Measurements from ENCODE around the gene MIPEP. TPM values are rescaled to one million over a fixed set of nuclear protein-coding genes. Genes with fewer than 3 reads are reported as not detected.

MIPEP gene
- total RNA-seq, 1 donor from 2014 or later = 15.7 TPM

DNA sequence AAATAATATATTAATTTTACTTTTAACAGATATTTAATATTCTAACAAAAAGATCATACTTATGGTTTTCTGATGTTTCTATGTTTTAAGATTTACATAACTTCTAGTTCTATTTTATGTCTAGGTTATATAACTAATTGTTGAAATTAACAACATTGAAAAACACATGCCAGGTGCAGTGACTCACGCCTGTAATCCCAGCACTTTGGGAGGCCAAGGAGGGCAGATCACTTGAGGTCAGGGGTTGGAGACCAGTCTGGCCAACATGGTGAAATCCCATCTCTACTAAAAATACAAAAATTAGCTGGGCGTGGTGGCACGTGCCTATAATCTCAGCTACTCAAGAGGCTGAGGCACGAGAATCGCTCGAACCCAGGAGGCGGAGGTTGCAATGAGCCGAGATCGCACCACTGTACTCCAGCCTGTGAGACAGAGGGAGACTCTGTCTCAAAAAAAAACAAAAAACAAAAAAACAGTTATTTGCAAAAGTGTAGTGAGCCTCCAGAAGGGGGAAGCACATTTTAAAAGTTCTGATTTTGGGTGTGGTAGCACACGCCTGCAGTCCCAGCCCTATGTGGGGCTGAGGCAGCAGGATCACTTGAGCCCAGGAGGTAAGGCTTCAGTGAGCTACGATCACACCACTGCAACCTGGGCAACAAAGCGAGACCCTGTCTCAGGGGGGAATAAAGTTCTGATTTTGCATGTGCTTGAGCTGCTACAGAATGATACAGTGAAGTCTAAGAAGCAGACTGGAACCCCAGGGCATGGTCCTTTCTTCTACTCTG is 18.7 kb downstream of the MIPEP start:
- Mint-ChIP-seq H3K4me3 (ENCODE audit: low read depth) (no peak overlapping the region), H3K27me3 (no peaks in the 10 kb centered on the region), H3K4me1 (ENCODE audit: low read depth) (peaks cover 5% of the 10 kb centered on the region), H3K9me3 (ENCODE audit: low read depth) (no peaks in the 10 kb centered on the region), H3K36me3 (ENCODE audit: insufficient read depth) (no peaks in the 10 kb centered on the region), H3K27ac (no peak overlapping the region)
- TF ChIP-seq, protein P1, sequence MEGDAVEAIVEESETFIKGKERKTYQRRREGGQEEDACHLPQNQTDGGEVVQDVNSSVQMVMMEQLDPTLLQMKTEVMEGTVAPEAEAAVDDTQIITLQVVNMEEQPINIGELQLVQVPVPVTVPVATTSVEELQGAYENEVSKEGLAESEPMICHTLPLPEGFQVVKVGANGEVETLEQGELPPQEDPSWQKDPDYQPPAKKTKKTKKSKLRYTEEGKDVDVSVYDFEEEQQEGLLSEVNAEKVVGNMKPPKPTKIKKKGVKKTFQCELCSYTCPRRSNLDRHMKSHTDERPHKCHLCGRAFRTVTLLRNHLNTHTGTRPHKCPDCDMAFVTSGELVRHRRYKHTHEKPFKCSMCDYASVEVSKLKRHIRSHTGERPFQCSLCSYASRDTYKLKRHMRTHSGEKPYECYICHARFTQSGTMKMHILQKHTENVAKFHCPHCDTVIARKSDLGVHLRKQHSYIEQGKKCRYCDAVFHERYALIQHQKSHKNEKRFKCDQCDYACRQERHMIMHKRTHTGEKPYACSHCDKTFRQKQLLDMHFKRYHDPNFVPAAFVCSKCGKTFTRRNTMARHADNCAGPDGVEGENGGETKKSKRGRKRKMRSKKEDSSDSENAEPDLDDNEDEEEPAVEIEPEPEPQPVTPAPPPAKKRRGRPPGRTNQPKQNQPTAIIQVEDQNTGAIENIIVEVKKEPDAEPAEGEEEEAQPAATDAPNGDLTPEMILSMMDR (IDR thresholded peaks at IDR 0.05; ENCODE audit: unreplicated experiment) = no peak
- DNase-seq (ENCODE audit: low spot score, unreplicated experiment) = no peak

DNA sequence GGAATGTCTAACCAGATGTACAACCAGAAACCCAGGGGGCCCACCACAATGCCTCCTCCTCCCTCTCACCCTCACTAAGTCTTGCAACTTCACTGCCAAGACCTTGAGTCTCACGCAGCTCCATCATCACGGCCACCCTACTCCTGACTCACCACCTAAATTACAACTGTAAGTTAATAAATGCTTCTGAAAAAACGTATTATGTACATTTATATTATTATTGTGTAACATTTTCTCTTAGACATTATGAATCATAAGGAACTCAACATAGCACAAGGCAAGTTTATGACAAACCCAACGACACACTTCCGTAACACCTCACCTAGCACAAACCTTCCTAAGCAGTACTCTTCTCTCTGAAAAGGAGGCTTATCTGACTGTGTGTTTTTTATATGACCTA is 20.7 kb downstream of the MIPEP start:
- no peak for DNase-seq (ENCODE audit: low spot score, unreplicated experiment)
- H3K27me3 Mint-ChIP-seq = no peaks in the 10 kb centered on the region
- H3K4me3 Mint-ChIP-seq (ENCODE audit: low read depth) = no peak overlapping the region
- H3K27ac Mint-ChIP-seq = no peak overlapping the region
- TF ChIP-seq, protein P1 (IDR thresholded peaks at IDR 0.05; ENCODE audit: unreplicated experiment) = no peak
- peaks cover 5% of the 10 kb centered on the region for H3K4me1 Mint-ChIP-seq (ENCODE audit: low read depth)
- no peaks in the 10 kb centered on the region for H3K36me3 Mint-ChIP-seq (ENCODE audit: insufficient read depth)
- H3K9me3 Mint-ChIP-seq (ENCODE audit: low read depth) = no peaks in the 10 kb centered on the region

DNA sequence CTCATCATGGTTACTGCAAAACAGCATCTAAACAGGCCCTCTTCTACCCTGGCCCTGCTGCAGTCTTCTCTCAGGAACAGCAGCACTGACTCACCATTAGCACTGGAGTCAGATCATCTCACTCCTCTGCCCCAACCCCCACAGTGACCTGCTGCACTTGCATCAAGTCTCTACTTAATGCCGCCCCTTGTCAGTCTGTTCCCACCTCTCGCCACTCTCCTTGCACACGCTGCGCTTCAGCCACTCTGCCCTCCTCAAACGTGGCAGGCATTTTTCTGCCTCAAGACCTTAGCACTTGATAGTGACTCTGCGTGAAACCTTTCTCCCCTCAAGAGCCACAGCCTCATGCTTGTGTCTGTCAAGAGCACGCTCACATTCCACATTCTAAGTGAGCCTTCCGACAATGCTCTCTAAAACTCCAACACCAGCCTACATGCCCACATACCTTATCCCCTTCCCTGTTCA is 22.1 kb downstream of the MIPEP start:
- no peaks in the 10 kb centered on the region for H3K4me1 Mint-ChIP-seq (ENCODE audit: low read depth)
- no peaks in the 10 kb centered on the region for H3K36me3 Mint-ChIP-seq (ENCODE audit: insufficient read depth)
- H3K9me3 Mint-ChIP-seq (ENCODE audit: low read depth) = no peaks in the 10 kb centered on the region
- no peak overlapping the region for H3K27ac Mint-ChIP-seq
- DNase-seq (ENCODE audit: low spot score, unreplicated experiment) = no peak
- TF ChIP-seq, protein P1 (IDR thresholded peaks at IDR 0.05; ENCODE audit: unreplicated experiment) = no peak
- H3K27me3 Mint-ChIP-seq = no peaks in the 10 kb centered on the region
- H3K4me3 Mint-ChIP-seq (ENCODE audit: low read depth) = no peak overlapping the region

DNA sequence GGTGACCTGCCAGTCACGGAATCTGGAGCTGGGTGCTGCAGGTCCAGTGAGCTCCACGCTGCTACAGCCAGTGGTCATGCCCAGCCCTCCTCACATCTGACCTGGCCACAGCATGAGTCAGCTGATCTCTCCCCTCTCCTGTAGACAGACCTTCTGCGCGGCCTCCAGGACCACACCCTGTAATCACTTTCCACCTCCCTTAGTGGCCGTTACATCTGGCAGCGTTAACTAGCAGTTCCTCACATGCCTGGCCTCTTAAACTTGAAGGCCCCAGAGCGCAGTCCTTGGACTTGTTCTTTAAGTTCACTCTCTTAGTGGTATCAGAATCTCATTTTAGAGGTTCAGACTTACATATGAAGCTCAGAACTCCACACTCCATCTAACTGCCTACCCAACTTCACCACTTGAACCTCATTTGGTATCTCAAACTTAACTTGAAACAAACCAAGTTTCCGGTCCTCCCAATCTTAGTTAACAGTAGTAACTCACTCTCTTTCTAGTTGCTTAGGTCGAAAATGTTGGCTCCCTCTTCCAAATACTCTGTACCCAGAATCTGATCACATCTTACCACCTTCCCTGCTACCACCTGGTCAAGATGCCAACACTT is 22.7 kb downstream of the MIPEP start:
- H3K4me1 Mint-ChIP-seq (ENCODE audit: low read depth) = no peaks in the 10 kb centered on the region
- H3K36me3 Mint-ChIP-seq (ENCODE audit: insufficient read depth) = no peaks in the 10 kb centered on the region
- no peak for DNase-seq (ENCODE audit: low spot score, unreplicated experiment)
- no peak overlapping the region for H3K4me3 Mint-ChIP-seq (ENCODE audit: low read depth)
- no peak overlapping the region for H3K27ac Mint-ChIP-seq
- no peaks in the 10 kb centered on the region for H3K9me3 Mint-ChIP-seq (ENCODE audit: low read depth)
- TF ChIP-seq, protein P1 (IDR thresholded peaks at IDR 0.05; ENCODE audit: unreplicated experiment) = no peak
- H3K27me3 Mint-ChIP-seq = no peaks in the 10 kb centered on the region

DNA sequence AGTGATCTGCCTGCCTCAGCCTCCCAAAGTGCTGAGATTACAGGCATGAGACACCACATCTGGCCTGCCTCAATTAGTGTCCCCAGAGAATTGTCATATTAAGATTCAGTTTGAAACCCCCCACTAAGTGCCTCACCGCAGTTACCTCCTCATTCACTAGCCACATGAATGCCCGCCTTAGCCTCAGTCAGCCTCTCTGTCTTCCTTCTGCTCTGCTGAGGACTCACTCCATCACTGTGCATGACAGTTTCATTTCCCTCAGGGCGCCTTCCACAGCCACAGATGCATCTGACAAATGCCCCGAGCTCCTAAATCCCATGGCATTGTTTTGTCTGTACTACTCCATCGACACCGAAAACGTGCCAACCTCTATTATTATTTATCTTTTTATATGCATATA is 23.3 kb downstream of the MIPEP start:
- no peak for DNase-seq (ENCODE audit: low spot score, unreplicated experiment)
- Mint-ChIP-seq H3K4me1 (ENCODE audit: low read depth) (no peaks in the 10 kb centered on the region), H3K36me3 (ENCODE audit: insufficient read depth) (peaks cover under 1% of the 10 kb centered on the region), H3K9me3 (ENCODE audit: low read depth) (no peaks in the 10 kb centered on the region), H3K27ac (no peak overlapping the region), H3K4me3 (ENCODE audit: low read depth) (no peak overlapping the region), H3K27me3 (no peaks in the 10 kb centered on the region)
- TF ChIP-seq, protein P1 (IDR thresholded peaks at IDR 0.05; ENCODE audit: unreplicated experiment) = no peak

All from progenitor cell of endocrine pancreas (in vitro differentiated cells).